GM13977 (cell line): ENCODE results near the gene RALY.

Experiments used
- DNase-seq: peaks from one replicate; pipeline ENCODE4 v3.0.0; 2012; ENCODE audit warnings: low spot score
- CTCF ChIP-seq: IDR thresholded peaks from 2 replicates; pipeline ENCODE4 v1.5.1; 2012; ENCODE audit warnings: mild to moderate bottlenecking, control low read depth; ENCODE audit not compliant: insufficient read depth; ENCODE audit errors: extremely low read depth, missing control alignments
- in situ Hi-C: fragments of 300-500 bp; cut with MboI; formaldehyde crosslinking; loops from one replicate; pipeline ENCODE4 v1.12.0; 2022; ENCODE audit warnings: low sequenced_read_pairs, low pct_unique_long_range_greater_than_20kb, mixed read lengths, inconsistent platforms; ENCODE audit not compliant: unreplicated experiment

RALY gene

GRCh38 chr20:34098570-34098969, 104.9 kb downstream of the RALY start:
- in situ Hi-C loops = no loop called here
- no peak for DNase-seq

GRCh38 chr20:34099675-34100074, 106.0 kb downstream of the RALY start:
- TF ChIP-seq CTCF = no peak

More at GRCh38 chr20:34098570-34098969, 104.9 kb downstream of the RALY start:
- TF ChIP-seq CTCF = no peak

DNA sequence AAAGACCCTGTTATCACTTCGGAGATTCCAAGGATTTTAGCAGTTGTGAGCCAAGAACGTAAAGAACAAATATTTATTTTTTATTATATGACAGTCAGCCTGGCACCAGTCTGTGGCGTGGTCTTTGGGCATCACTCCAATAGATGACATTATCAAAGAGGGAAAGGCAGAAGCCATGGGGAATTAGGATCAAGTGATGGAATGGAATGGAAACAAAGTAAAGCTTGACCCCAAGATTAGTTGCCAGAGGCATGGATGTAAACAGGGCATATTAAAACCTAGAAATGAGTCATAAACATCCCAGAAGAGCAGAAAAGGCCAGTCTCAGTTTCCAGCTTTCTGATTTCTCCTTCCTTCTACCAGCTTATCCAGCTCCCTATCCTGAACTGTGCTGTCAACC, 106.9 kb downstream of the RALY start:
- DNase-seq = no peak
- TF ChIP-seq CTCF = no peak
- in situ Hi-C loops = no loop called here

More at GRCh38 chr20:34099675-34100074, 106.0 kb downstream of the RALY start:
- no peak for DNase-seq
- in situ Hi-C loops = no loop called here

DNA sequence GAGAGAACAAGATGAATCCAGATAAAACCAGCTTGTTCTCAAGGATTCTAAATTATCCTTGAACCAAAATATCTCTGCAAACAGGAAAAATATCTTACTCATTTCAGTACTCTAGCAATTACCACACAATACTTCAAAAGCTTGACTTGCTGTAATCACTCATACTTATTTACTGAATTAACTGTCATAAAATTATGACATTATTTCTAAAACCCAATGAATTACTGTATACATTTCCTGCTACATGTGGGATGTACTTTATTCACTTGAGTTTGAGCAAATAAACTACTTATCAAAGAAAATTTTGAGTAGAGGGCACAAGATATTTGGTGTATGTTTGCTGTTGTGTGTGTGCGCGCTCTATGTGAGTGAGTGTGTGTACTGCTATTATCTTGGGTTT, 108.6 kb downstream of the RALY start:
- in situ Hi-C loops = no loop called here
- DNase-seq = no peak
- no peak for TF ChIP-seq CTCF

- in situ Hi-C loops = no loop called here
- TF ChIP-seq CTCF = no peak
- no peak for DNase-seq
Observed at GRCh38 chr20:34104059-34104458, 110.3 kb downstream of the RALY start.

GRCh38 chr20:34105978-34106675, 112.4 kb downstream of the RALY start:
- TF ChIP-seq CTCF = no peak
- in situ Hi-C loops = no loop called here
- DNase-seq = no peak
